GM19035 (cell line): ENCODE results near the gene CEP135.
A peak's percentile ranks its signal among the peaks of the same experiment; 100 is the strongest.

ENCODE experiments used
- ATAC-seq: cut with Tn5 transposase; IDR thresholded peaks from one replicate; pipeline ENCODE4 v1.9.1; 2021; ENCODE audit not compliant: unreplicated experiment

CEP135 gene

GRCh38 chr4:56008206-56008605 lies 59.5 kb downstream of the CEP135 start:
- ATAC-seq, result no peak

- ATAC-seq, result no peak
Observed at GRCh38 chr4:56026596-56026995, 77.9 kb downstream of the CEP135 start.

- no peak for ATAC-seq
Observed at GRCh38 chr4:56028165-56028564, 79.4 kb downstream of the CEP135 start.

GRCh38 chr4:56038487-56039162 lies 89.9 kb downstream of the CEP135 start:
- no peak for ATAC-seq

GRCh38 chr4:56040842-56041241 lies 92.1 kb downstream of the CEP135 start:
- ATAC-seq, result no peak

DNA sequence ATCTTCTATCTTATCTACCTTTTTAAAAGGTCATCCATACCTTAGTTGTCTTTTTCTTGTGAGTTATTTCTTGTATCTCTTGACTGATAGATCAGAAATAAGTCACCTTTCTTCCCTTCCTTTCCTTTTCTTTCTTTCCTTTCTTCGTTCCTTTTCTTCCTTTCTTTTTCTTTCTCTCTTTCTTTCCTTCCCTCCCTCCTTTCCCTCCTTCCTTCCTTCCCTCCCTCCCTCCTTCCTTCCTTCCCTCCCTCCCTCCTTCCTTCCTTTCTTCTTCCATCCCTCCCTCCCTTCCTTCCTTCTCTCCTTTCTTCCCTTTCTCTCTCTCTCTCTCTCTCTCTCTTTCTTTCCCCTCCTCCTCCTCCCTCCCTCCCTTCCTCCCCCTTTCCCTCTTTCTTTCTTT lies 93.5 kb downstream of the CEP135 start:
- no peak for ATAC-seq

- no peak for ATAC-seq
Observed at GRCh38 chr4:56048383-56048701, 99.6 kb downstream of the CEP135 start.

GRCh38 chr4:56048702-56049431 lies 100.1 kb downstream of the CEP135 start:
- peak; percentile 94 for ATAC-seq

GRCh38 chr4:56050625-56051024 lies 101.9 kb downstream of the CEP135 start:
- ATAC-seq, result no peak

DNA sequence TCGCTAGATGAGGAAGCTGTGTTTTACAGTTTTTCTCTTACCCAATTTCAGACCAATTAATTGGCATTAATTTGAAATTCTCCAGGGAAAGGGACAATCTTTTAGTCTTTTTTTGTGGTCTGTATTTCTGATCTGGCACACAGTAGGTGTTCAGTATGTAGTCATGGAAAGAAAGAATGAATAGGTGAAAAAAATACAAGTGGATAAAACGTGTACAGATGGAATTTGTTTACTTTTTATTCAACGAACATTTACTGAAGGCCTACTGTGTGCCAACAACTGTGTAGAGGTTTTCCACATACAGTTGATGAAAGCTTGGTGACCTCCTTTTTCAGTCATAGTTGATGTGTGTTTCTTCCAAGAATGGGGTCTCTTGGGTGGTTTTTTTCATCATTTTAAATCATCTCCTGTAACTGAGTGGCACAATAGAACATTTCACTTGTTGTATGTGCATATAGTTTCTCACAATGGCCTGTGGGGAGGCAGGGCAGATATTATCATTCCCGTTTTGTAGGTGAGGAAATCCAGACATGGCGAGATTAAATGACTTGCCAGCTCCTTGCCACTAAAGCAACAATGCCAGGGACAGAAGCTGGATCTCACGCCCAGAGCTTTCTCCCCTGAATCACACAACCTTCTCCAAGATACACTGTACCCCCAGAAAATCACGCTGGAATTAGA lies 102.4 kb downstream of the CEP135 start:
- no peak for ATAC-seq

- no peak for ATAC-seq
Observed at GRCh38 chr4:56051710-56052075, 102.9 kb downstream of the CEP135 start.

GRCh38 chr4:56052481-56052880 lies 103.7 kb downstream of the CEP135 start:
- ATAC-seq, result no peak

- no peak for ATAC-seq
Observed at GRCh38 chr4:56052966-56053365, 104.2 kb downstream of the CEP135 start.

DNA sequence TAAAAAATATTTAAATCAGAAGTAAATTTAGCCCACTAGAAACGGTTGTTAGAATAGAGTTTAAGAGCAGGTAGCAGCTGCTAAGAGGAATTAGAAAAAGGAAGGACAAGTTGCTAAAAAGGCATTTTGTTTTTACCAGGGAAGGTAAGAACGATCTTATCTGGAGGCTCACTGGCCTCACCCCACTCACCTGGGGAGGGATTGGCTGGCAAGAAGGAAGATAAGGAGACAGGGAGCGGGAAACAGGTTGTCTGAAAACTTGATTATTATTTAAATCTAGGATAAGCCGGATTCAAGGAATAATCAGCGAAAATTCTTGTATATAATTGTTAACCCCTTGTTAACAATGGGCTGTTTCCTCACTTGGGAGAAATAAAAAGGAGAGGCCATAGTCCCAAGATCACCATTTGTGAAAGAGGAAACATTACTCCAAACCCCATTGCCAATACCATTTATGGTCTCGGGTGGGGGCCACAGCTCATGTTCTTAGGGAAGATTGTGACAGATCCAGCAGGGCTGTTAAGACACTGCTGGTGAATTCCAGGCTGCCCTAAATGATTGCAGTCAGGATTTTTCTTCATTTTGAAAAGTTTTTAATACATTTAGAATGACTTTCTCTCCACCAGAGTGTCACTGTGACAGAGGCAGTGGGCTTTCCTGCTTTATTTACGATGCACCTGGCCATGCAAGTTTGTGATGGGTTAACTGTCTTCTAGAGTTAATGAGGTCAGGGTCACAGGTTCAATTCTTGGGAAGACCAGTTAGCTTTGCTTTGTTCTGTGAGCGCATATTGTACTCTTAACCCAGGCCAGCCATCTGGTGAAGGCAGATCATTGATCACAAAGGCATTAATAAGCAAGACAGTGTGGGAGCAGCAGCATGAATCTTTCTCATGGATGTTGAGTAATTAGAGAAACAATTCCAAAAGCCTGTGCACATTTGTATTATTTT lies 106.6 kb downstream of the CEP135 start:
- ATAC-seq, result no peak

GRCh38 chr4:56055991-56056390 lies 107.2 kb downstream of the CEP135 start:
- no peak for ATAC-seq

GRCh38 chr4:56058555-56058954 lies 109.8 kb downstream of the CEP135 start:
- no peak for ATAC-seq

DNA sequence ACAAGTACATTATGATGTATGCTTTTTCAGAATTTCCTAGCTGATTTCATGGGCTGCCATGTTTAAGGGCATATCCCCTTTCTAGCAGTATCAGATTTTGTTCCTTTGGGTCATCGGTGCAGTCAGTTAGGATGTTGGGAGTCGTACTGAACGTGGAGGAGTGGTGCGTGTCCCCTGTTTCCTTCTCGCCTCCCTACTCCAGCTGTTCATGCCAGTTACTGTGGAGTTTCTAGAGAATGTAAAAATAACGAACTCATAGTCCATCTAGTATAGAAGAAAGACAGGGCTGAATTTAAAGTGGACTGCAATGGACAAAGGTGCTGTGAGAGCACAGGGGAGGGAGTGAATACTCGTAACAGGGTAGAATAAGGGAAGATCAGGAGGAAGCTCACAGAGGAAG lies 111.3 kb downstream of the CEP135 start:
- ATAC-seq, result no peak

GRCh38 chr4:56062106-56062505 lies 113.4 kb downstream of the CEP135 start:
- no peak for ATAC-seq

DNA sequence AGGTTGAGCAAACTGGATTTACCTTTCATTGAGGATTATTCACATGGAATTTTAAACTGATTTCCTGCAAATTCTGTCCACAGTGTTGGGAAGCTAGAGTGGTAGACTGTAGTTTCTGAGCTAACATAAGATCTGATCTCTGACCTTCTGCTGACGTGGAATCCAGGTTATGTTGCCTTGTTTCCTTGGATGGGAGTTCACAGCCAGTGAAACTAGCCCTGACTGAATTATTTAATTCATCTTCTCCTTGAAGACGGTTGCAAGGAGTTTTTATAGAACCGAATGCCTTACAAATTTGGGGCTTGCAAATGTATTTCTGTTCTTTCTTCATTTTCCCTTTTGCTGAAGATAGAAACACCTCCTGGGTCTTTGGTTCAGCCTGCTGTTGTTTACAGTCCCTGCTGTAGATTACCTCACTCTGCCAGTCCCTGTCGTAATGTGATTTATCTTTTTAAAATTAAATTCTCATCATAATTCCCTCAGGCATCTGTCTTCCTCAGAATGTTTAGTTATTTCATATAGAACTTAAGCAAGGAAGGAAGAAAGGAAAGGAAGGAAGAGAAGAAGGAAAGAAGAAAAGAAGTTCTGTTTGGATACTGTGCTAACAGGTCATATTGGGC lies 113.9 kb downstream of the CEP135 start:
- ATAC-seq, result no peak

DNA sequence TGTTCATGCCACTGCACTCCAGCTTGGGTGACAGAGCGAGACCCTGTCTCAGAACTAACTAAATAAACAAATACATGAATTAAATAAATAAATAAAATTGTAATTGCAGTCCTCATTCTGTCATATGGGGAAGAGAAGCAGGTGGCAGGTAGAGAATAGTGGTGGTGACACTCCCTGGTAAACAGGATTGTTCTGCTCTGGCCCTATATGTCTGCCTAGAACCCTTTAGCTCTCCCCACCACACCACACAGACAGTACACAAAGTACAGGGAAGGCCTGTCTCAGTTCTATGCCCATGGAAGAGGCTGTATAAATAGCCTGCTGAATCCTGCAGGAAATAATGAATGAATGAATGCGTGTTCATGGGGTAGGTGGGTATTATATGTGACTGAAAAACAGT lies 117.7 kb downstream of the CEP135 start:
- ATAC-seq, result no peak

DNA sequence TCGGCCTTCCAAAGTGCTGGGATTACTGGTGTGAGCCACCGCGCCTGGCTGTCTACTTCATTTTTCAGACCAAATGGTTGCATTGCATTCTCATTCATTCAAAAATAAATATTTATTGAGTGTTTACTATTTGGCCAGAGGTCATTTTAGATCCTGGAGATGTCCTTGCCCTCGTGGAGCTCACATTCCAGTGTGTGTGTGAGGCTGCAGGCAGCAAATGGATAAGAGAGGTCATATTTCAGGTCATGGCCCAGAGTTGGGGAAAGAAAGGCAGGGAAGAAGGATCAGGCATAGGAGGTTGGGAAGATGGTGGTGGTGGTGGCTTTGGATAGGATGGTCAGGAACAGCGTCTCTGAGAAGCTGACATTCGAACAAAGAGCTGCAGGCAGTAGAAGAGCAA lies 119.1 kb downstream of the CEP135 start:
- ATAC-seq, result no peak
